NCI-H2196 treated with DMSO at 0.1 percent for 48 hours (cell line): ENCODE data around the gene ERI3.
A peak's percentile ranks its signal among the peaks of the same experiment; 100 is the strongest.

Source experiments
- DNase-seq: peaks from one replicate; lab custom pipeline; 2025; ENCODE audit not compliant: unreplicated experiment; lab: John Stamatoyannopoulos, UW

Gene ERI3

GRCh38 chr1:44289530-44289929 is 65.5 kb downstream of the ERI3 start:
- no peak for DNase-seq

GRCh38 chr1:44288883-44289282 is 66.2 kb downstream of the ERI3 start:
- no peak for DNase-seq

DNA sequence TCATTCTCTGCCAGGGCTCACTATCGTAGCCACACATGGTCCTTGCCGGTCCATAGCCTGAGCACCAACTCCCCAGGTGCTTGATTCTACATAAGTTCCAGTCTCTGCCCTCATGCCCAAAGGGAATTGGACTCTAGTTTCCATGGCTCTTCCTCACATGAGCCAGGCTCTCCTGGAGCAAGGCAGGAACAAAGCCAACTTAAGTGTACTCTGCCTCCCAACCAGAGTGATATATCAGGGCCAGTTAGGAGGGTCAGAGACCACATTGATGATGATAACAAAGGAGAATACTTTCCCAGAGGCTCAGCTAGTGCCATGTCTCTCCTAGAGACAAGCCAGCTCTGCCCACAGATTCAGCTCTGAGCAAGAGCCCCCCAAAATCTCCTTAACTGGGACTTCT is 70.9 kb downstream of the ERI3 start:
- no peak for DNase-seq

DNA sequence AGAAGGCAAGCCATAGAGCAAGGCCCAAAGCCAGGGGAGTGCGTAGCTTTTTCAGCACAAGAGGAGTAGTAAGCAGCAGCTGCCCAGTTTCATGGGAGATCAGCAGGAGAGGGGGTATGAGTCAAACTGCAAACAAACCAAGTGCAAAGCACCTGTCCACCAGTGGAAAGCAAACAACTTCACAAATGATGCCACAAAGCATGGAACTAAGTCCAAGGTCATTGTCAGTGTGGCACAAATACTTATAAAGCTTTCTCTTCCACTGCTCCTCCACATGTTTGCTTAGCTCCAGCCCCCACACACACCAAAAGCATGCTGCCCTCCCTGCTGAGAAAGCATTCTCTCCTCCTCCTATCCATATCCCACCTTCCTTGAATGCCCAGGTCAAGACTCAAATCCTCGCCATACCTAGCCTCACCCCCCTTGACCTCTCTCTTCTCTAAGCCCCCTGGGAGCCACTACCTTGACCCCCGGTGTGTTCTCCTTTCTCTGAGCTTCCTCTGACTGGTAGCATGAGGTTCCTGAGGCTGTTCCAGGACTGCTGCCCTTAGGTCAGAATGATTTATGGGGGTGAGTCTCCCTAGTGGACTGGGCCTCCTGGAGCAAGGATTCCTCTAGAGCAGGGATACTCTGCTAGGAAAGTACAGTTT is 71.4 kb downstream of the ERI3 start:
- peak; percentile 96 for DNase-seq

DNA sequence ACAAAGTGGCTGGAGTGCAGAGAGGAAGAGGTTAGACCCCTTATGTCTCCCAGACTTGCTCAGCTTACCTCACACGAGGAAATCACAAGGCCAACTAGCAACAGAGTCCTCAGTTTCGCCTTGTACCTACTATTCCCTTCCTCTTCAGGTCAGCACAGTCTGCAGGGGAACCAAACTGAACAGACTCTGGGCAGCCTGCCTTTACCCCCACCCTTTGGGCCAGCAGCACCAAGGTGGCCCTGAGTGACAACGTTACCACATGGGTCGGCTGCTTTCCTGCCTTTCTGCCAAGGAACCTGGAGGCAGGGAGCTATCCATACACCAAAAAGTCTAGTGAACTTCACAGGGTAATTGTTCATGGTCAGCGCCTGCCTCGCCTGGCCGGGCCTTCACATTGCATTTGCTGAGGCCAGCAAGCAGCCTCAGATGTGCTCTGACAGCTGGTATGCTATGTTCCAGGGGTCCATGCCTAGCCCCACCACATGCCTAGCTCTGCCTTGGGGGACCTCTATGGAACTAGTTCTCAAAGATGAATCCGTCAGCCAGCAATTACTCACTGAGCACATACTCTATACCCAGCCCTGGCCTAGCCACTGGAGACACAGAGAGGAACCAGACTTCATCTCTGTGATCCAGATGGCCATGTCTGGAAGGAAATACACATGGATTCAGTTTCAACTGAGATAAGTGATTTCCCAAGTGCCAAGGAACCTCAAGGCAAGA is 72.2 kb downstream of the ERI3 start:
- DNase-seq: no peak

GRCh38 chr1:44281962-44282703 is 72.9 kb downstream of the ERI3 start:
- DNase-seq: no peak

- no peak for DNase-seq
Measured at GRCh38 chr1:44276901-44277300, 78.2 kb downstream of the ERI3 start.

DNA sequence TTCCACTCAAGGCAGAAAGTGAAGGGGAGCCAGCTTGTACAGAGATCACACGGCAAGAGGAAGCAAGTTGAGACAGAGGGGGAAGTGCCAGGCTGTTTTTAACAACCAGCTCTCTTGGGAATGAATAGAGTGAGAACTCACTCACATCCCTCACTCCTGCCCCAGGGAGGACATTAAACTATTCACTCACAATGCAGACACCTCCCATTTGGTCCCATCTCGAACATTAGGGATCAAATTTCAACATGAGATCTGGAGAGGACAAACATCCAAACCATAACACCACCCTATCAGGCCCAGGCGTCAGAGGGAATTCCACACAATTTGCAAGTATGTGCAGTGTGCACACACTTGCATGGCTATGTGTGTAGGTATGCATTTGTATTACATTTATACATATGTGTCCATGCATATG is 79.1 kb downstream of the ERI3 start:
- DNase-seq: no peak

- DNase-seq: no peak
Measured at GRCh38 chr1:44275296-44275962, 79.6 kb downstream of the ERI3 start.

GRCh38 chr1:44273560-44274350 is 81.3 kb downstream of the ERI3 start:
- no peak for DNase-seq

GRCh38 chr1:44272992-44273391 is 82.1 kb downstream of the ERI3 start:
- no peak for DNase-seq

GRCh38 chr1:44271646-44272045 is 83.4 kb downstream of the ERI3 start:
- DNase-seq: no peak

DNA sequence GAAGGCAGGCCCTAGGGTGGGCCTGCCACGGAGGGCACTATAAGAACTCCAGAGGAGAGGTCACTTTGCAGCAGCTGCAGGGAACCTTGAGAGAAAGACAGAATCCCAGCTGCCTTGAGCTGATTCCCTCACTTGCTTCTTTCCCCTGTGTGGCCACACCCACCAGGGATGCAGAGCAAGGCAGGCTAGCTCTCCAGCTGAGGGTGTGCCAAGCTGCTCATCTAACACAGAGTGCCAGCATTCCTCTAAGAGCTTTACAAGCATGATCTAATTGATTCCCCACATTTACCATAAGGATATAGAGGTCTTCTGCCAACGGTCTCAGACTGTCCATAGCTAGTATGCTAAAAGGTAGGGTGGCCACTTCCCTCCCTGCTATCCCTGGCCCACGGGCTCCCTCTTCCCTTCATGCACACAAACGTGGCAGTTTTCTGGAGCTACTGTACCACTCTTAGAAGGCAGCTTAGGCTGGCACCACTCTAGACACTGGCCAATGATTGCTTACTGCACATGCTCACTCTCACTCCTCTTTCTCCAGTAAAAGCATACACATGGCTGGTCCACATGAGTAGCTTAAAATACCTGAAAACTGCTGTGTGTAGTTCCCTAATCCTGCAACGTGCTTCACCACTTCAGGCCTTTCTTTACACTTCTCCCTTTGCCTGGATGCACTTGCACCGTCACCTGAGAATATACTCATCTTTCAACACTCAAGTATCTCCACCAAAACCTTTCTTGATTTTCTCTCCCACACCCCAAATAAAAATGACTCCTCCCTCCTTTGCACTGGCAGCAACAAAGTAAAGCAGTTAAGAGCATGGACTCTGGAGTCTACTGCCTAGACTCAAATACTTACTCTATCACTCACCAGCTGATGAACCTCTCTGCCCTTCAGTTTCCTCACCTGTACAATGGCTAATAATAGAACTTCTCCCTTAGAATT is 84.1 kb downstream of the ERI3 start:
- DNase-seq: no peak

DNA sequence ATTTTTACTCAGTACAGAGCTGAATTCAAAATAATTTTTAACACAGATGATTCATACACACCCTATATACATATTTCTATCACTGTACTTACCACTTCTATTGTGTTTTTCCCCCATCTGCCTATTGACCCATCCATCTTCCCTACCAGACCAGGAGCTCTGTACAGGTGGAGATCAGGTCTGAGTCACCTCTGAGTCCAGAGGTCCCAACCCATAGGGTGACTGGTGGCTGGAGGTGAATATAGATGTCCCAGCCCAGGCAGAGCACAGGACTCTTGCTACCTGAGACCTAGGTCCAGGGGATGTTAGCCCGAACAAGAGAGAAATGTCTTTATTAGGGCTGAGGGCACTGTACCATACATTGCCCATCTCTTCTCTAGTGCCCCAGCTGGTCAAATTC is 87.0 kb downstream of the ERI3 start:
- no peak for DNase-seq

DNA sequence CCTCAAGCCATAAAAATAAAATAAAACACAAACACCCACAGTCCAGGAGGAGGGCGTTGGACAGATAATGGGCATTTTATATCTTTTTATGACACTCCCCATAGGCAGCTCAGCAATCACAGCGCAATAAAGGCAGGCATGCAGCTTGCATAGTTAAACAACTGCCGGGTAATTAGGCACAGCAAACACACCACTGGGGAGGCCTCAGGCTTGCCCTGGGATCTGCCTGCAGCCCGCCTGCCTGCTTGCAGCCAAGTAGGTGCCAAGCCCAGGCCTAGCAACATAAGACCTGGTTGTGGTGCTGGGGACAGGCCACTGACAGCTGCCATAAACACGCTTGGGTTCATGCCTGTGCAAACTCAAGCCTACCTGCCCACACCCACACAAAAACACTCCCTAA is 87.6 kb downstream of the ERI3 start:
- no peak for DNase-seq

DNA sequence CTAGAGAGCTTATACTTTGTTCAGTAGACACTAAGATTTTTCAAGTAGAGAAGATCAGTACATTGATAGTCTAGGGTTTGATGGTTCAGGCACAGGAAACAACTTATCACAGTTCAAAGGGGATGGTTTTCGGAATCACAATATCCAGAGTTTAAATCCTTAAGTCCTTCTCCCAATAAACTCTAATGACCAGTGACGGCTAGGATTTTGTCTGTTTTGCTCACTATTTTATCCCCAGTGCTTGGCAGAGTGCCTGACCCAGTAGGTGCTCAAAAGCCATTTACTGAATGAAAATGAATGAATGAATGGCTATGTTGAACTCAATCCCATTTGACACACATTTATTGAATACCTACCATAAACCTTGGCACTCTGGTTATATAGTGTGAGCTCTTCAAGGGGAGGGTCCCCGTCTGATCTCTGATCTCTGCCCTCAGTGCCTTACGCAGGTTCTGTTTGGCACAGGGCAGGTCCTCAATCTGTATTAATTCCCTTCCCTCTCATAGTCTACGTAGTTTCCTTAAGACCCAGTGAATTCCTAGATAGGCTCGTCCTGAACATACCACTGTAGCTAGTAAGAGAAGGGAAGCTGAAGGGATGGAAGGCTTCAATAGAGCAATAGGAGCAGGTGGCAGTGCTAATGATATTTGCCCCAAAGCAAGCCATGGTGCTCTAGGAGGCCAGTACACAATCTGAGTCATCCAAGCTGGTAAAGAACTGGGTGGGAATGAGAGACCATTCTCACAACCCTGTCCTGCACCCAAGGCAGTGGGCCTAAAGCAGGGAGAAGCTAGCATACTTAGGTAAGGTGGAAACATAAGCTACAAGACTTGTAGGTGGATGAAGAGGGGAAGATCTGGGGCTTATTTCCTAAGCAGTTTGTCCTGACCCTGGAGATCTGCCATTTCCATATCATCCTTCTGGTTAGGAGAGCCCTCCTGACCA is 88.4 kb downstream of the ERI3 start:
- no peak for DNase-seq

GRCh38 chr1:44265656-44266358 is 89.2 kb downstream of the ERI3 start:
- DNase-seq: no peak

DNA sequence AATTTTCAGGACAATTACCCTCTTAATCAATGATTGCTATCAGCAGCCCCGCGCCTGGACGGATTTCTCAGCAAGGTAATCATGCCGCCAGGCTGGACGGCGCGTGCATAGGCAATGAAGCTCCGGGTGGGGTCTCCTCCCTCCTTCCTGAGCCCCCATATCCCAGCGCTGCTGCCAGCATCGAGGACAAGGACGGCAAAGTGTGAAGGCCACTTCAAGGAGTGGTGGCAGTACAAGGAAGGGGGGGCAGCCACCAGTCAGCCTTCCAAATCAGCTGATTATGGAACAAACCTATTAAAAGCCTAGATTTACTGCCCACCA is 90.6 kb downstream of the ERI3 start:
- DNase-seq: no peak
